H1 (cell line): ENCODE data around the gene FAM76B.

Source experiments
- CTCF ChIP-seq, 3 experiments: IDR thresholded peaks; 1 replicate in 2 of 3; 2 replicates in 1 of 3; pipeline versions ENCODE4 v1.5.1 to v1.6.1; 2011; ENCODE audit warnings: low read length in 3 of 3, mild to moderate bottlenecking in 3 of 3, inconsistent platforms in 2 of 3, low read depth in 1 of 3, moderate library complexity in 1 of 3; ENCODE audit not compliant: insufficient read depth in 1 of 3; ENCODE audit errors: control extremely low read depth in 1 of 3
- JUND ChIP-seq: IDR thresholded peaks from 2 replicates; pipeline ENCODE4 v1.6.1; 2011; ENCODE audit warnings: mild to moderate bottlenecking, improper control_type of control experiment, low read length
- KDM5A ChIP-seq: fragments of 200-600 bp; IDR thresholded peaks from 2 replicates; pipeline ENCODE4 v1.7.1; 2012; ENCODE audit warnings: mild to moderate bottlenecking, low read length, inconsistent platforms, mixed read lengths
- POLR2A ChIP-seq, 2 experiments: IDR thresholded peaks; 1 replicate in 1 of 2; 2 replicates in 1 of 2; pipeline ENCODE4 v1.6.1; 2011; ENCODE audit warnings: low read depth in 2 of 2, low read length in 2 of 2, mild to moderate bottlenecking in 2 of 2; ENCODE audit errors: control extremely low read depth in 1 of 2
- POLR2AphosphoS5 ChIP-seq: IDR thresholded peaks from 2 replicates; pipeline ENCODE4 v1.6.1; 2011; ENCODE audit warnings: low read depth, low read length
- TAF1 ChIP-seq: IDR thresholded peaks from 2 replicates; pipeline ENCODE4 v1.6.1; 2011; ENCODE audit warnings: mild to moderate bottlenecking, low read depth, low read length

GRCh38 chr11:95762534-95762933 is 27.0 kb downstream of the FAM76B start:
- no peak for TF ChIP-seq TAF1
- no peak for TF ChIP-seq CTCF (IDR thresholded peaks at IDR 0.05; ENCODE audit: control extremely low read depth in 1 of 3, insufficient read depth in 1 of 3, low read depth in 1 of 3, low read length in 3 of 3)
- no peak for TF ChIP-seq POLR2A (IDR thresholded peaks at IDR 0.05; ENCODE audit: control extremely low read depth in 1 of 2, low read depth in 2 of 2, low read length in 2 of 2)
- no peak for TF ChIP-seq POLR2AphosphoS5
- no peak for TF ChIP-seq JUND
- TF ChIP-seq KDM5A, result no peak
